K562 (cell line): ENCODE measurements around the gene FKBP11. TPM values are rescaled to one million over a fixed set of nuclear protein-coding genes. Genes with fewer than 3 reads are reported as not detected.

Experiments used
- ATAC-seq: fragments of 200-7000 bp; cut with Tn5 transposase; 3 replicates; pipeline ENCODE4 v1.9.1; 2020; ENCODE audit warnings: moderate library complexity
- BruUV-seq: library from RNA; stranded (reverse); fragments of 400-500 nt; replicated peaks from 2 replicates; lab custom pipeline; 2021; lab: Mats Ljungman, UMichigan
- CTCF ChIA-PET: fragments of 300-600 bp; formaldehyde crosslinking; extraction: SDS; loops from one replicate; lab custom pipeline; 2021; ENCODE audit warnings: low intra/inter-chr PET ratio; lab: Yijun Ruan, JAX
- POLR2A ChIA-PET: fragments of 300-600, 350-650 bp; sonication (Branson Sonifier 250); formaldehyde crosslinking; extraction: SDS; loops from one replicate; lab custom pipeline; 2021; ENCODE audit warnings: antibody characterized with exemption, inconsistent platforms; lab: Yijun Ruan, JAX
- DNase-seq, 4 experiments: peaks; one replicate each; pipeline versions ENCODE4 v3.0.0 to v3.0.0-alpha.2; 2011 to 2018; ENCODE audit warnings: low spot score in 3 of 4, mixed read lengths in 3 of 4; ENCODE audit errors: extremely low read depth in 1 of 4
- FAIRE-seq: peaks from 2 replicates; lab custom pipeline; 2011; peaks lifted over from hg19 to GRCh38; lab: Jason Lieb, UNC
- H2AFZ ChIP-seq: 2 replicates; pipeline ENCODE4 v1.6.0; 2011; ENCODE audit warnings: low read depth, low read length, control low read depth, inconsistent platforms
- H3K27ac ChIP-seq: fragments of 200-600 bp; 3 replicates; pipeline ENCODE4 v1.8.0; 2011; ENCODE audit warnings: low read depth, mild to moderate bottlenecking, control low read depth, inconsistent platforms, low read length, moderate library complexity, mixed read lengths; ENCODE audit errors: extremely low read depth
- H3K27me3 ChIP-seq, 2 experiments: fragments of 300-600 bp in 1 of 2; 2 replicates in 1 of 2; 3 replicates in 1 of 2; pipeline versions ENCODE4 v1.6.0 to v1.8.0; 2011; ENCODE audit warnings: inconsistent platforms in 2 of 2, low read length in 2 of 2, mild to moderate bottlenecking in 1 of 2, mixed read lengths in 1 of 2, moderate library complexity in 1 of 2; ENCODE audit not compliant: control insufficient read depth in 2 of 2, insufficient read depth in 2 of 2
- H3K36me3 ChIP-seq: fragments of 300-600 bp; 3 replicates; pipeline ENCODE4 v1.8.0; 2011; ENCODE audit warnings: mild to moderate bottlenecking, low read length, inconsistent platforms; ENCODE audit not compliant: control insufficient read depth, insufficient read depth
- H3K4me1 ChIP-seq, 2 experiments: fragments of 200-600 bp in 1 of 2; replicated peaks in 1 of 2; 2 replicates in 1 of 2; 3 replicates in 1 of 2; pipeline versions ENCODE4 v1.5.1 to v1.8.0; 2011; ENCODE audit warnings: inconsistent platforms in 2 of 2, low read length in 2 of 2, mild to moderate bottlenecking in 1 of 2, mixed read lengths in 1 of 2, moderate library complexity in 1 of 2; ENCODE audit not compliant: control insufficient read depth in 2 of 2, insufficient read depth in 2 of 2
- H3K4me2 ChIP-seq: 2 replicates; pipeline ENCODE4 v1.6.1; 2011; ENCODE audit warnings: low read length, control low read depth, inconsistent platforms, mixed read lengths; ENCODE audit not compliant: insufficient read depth
- H3K4me3 ChIP-seq: fragments of 200-600 bp; sonication (generic), shearing (Covaris generic); 2 replicates; pipeline ENCODE4 v1.5.1; 2016; ENCODE audit warnings: control low read depth, inconsistent platforms
- H3K79me2 ChIP-seq: fragments of 200-600 bp; 3 replicates; pipeline ENCODE4 v1.8.0; 2011; ENCODE audit warnings: low read length, inconsistent platforms; ENCODE audit not compliant: control insufficient read depth, insufficient read depth
- H3K9ac ChIP-seq, 2 experiments: 2 replicates each; pipeline versions ENCODE4 v1.6.0 to v1.6.1; 2011; ENCODE audit warnings: low read depth in 2 of 2, low read length in 2 of 2, control low read depth in 1 of 2, inconsistent platforms in 1 of 2, mild to moderate bottlenecking in 1 of 2, mixed read lengths in 1 of 2; ENCODE audit not compliant: insufficient read depth in 1 of 2
- H3K9me1 ChIP-seq: one replicate; pipeline ENCODE4 v1.6.0; 2011; ENCODE audit warnings: inconsistent platforms, mild to moderate bottlenecking, low read length, moderate library complexity; ENCODE audit not compliant: control insufficient read depth, insufficient read depth
- H3K9me3 ChIP-seq: replicated peaks from 2 replicates; pipeline ENCODE4 v1.5.1; 2011; ENCODE audit warnings: low read depth, low read length, inconsistent platforms; ENCODE audit not compliant: control insufficient read depth, insufficient read depth
- H4K20me1 ChIP-seq: replicated peaks from 2 replicates; pipeline ENCODE4 v1.6.1; 2011; ENCODE audit warnings: low read length, inconsistent platforms, mixed read lengths; ENCODE audit not compliant: control insufficient read depth, insufficient read depth
- BCOR ChIP-seq: fragments of 450-650 bp; IDR thresholded peaks from 2 replicates; pipeline ENCODE4 v1.6.1; 2016
- SPI1 ChIP-seq: IDR thresholded peaks from 2 replicates; pipeline ENCODE4 v1.6.1; 2011; ENCODE audit warnings: low read depth, low read length, control low read depth, borderline replicate concordance
- TOE1 ChIP-seq, 2 experiments: fragments of 450-650 bp in 1 of 2; sonication (generic) in 1 of 2; formaldehyde crosslinking in 1 of 2; IDR thresholded peaks; 2 replicates each; pipeline versions ENCODE4 v1.7.1 to v1.8.0; 2016 to 2022; ENCODE audit warnings: borderline replicate concordance in 2 of 2, mild to moderate bottlenecking in 2 of 2, antibody characterized with exemption in 1 of 2, inconsistent platforms in 1 of 2, low read depth in 1 of 2, missing genetic modification reagents in 1 of 2, moderate library complexity in 1 of 2
- ZNF347 ChIP-seq: fragments of 450-650 bp; formaldehyde crosslinking; IDR thresholded peaks from 2 replicates; pipeline ENCODE4 v1.4.0; 2020; ENCODE audit warnings: low read depth, mild to moderate bottlenecking, moderate library complexity
- WGBS: fragments of 100-300 bp; shearing (Covaris generic); methylation state at CpG from one replicate; pipeline ENCODE4 v1.1.6; 2016; ENCODE audit warnings: low coverage, mixed read lengths; ENCODE audit not compliant: insufficient coverage; ENCODE audit errors: missing lambda C conversion rate; 5-methylcytosine and 5-hydroxymethylcytosine counted together
- in situ Hi-C: fragments of 300-500 bp; cut with MboI; formaldehyde crosslinking; loops from 4 replicates; pipeline ENCODE4 v1.15.0; 2018; ENCODE audit warnings: inconsistent platforms, mixed read lengths
- intact Hi-C: fragments of 100-400 bp; cut with micrococcal nuclease; formaldehyde crosslinking; loops from 2 replicates; pipeline ENCODE4 v1.14.2; 2022
- polyA plus RNA-seq, 8 experiments: library from polyadenylated mRNA; depleted of rRNA in 4 of 8; stranded (reverse) in 5 of 8; unstranded in 3 of 8; fragments of >200 nt; fragmentation: Nextera tagmentation in 2 of 8; fragmentation: Illumina TruSeq in 1 of 8; extraction: Ambion mirVana in 2 of 8; extraction: Trizol in 1 of 8; gene quantifications; 2 replicates each; pipeline versions ENCODE4 v1.2.1 to v1.2.3, GENCODE V29; 2011 to 2014; ENCODE audit warnings: inconsistent platforms in 1 of 8, missing spikeins in 1 of 8
- total RNA-seq, 7 experiments: library from RNA; depleted of rRNA in 6 of 7; stranded (reverse); fragments of >200 nt in 6 of 7; fragmentation: Illumina TruSeq in 2 of 7; extraction: Trizol in 2 of 7; gene quantifications; 2 replicates each; pipeline versions ENCODE4 v1.2.1 to v1.2.3, GENCODE V29; 2011 to 2021; ENCODE audit warnings: low replicate concordance in 1 of 7

FKBP11 gene
- total and polyA plus RNA-seq, 9 of the 15 experiments (the other 6 are each of a cell fraction or from before 2014, with no cell fraction given): 1.6 to 8.2 (median 5.8) TPM

GRCh38 chr12:48967991-48968390 lies 42.7 kb upstream of the FKBP11 start (continued):
- TF ChIP-seq TOE1 (IDR thresholded peaks at IDR 0.05; ENCODE audit: borderline replicate concordance): no peak
- TF ChIP-seq TOE1 (CRISPR knock-in tag; IDR thresholded peaks at IDR 0.05; ENCODE audit: borderline replicate concordance, low read depth): no peak

- BruUV-seq: no TSS peak
- Histone ChIP-seq H3K9ac (peak overlapping the region in 1 of 2 experiments; percentile 60; a peak in 1 of 4 replicates), H3K4me3 (no peak overlapping the region), H3K27ac (no peak overlapping the region), H3K79me2 (no peaks in the 10 kb centered on the region), H3K4me2 (no peak overlapping the region), H3K9me1 (no peaks in the 10 kb centered on the region), H4K20me1 (no peaks in the 10 kb centered on the region; the same call in 1 of the 2 replicates), H3K36me3 (no peaks in the 10 kb centered on the region), H3K4me1 (peaks cover 4 to 27% of the 10 kb centered on the region in 2 experiments; a peak in 3 of 5 replicates), H3K9me3 (no peaks in the 10 kb centered on the region), H3K27me3 (no peaks in the 10 kb centered on the region), H2AFZ (no peak overlapping the region; the same call in 1 of the 2 replicates)
- FAIRE-seq: peak; percentile 44
- no peak for ATAC-seq
- 47% methylated on average over 14 of the region's 20 CpGs for WGBS
- DNase-seq: no peak
- in situ Hi-C loops (no loop called here), intact Hi-C loops (no loop called here)
- TF ChIP-seq ZNF347 (CRISPR knock-in tag): no peak
- 0 out of 2 replicates have a peak, but pooled peaks have one; percentile 16 for TF ChIP-seq BCOR
- TF ChIP-seq SPI1: peak; percentile 67
- ChIA-PET POLR2A (interaction anchor here (1.0 to 1.2 kb wide), 2 partner anchors 9 to 15 kb away, joined by 3 to 7 read pairs; partner anchors contain the start of gene ARF3), CTCF (no interaction called here)
Observed at GRCh38 chr12:48966177-48966895, 41.0 kb upstream of the FKBP11 start.
